22Rv1 (cell line): ENCODE measurements around the gene AJUBA.
"Not testable (repeated sequence)": the region's sequence is repeated elsewhere in the genome, so short reads cannot be mapped to it uniquely, and the experiment has no call there.

Experiments
- H3K27ac ChIP-seq: fragments of 450-650 bp; 2 replicates; pipeline ENCODE4 v1.5.1; 2017
- ZFX ChIP-seq: fragments of 450-650 bp; IDR thresholded peaks from 2 replicates; pipeline ENCODE4 v1.6.1; 2017; ENCODE audit warnings: antibody characterized with exemption, borderline replicate concordance
- TF ChIP-seq, protein P1 (sequence below): fragments of 450-650 bp; IDR thresholded peaks from 2 replicates; pipeline ENCODE4 v1.5.1; 2017; ENCODE audit warnings: mild to moderate bottlenecking

Gene AJUBA

GRCh38 chr14:23015618-23016017, 33.3 kb upstream of the AJUBA start:
- TF ChIP-seq, protein P1, sequence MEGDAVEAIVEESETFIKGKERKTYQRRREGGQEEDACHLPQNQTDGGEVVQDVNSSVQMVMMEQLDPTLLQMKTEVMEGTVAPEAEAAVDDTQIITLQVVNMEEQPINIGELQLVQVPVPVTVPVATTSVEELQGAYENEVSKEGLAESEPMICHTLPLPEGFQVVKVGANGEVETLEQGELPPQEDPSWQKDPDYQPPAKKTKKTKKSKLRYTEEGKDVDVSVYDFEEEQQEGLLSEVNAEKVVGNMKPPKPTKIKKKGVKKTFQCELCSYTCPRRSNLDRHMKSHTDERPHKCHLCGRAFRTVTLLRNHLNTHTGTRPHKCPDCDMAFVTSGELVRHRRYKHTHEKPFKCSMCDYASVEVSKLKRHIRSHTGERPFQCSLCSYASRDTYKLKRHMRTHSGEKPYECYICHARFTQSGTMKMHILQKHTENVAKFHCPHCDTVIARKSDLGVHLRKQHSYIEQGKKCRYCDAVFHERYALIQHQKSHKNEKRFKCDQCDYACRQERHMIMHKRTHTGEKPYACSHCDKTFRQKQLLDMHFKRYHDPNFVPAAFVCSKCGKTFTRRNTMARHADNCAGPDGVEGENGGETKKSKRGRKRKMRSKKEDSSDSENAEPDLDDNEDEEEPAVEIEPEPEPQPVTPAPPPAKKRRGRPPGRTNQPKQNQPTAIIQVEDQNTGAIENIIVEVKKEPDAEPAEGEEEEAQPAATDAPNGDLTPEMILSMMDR, result no peak
- no peak for TF ChIP-seq ZFX
- no peak overlapping the region for H3K27ac ChIP-seq

- not testable (repeated sequence) for H3K27ac ChIP-seq
These were observed 31.4 kb upstream of the AJUBA start for GRCh38 chr14:23013749-23014054.

- no peak for TF ChIP-seq ZFX
- TF ChIP-seq, protein P1, result no peak
- H3K27ac ChIP-seq, result no peak overlapping the region
These were observed 30.9 kb upstream of the AJUBA start for GRCh38 chr14:23013054-23013748.

DNA sequence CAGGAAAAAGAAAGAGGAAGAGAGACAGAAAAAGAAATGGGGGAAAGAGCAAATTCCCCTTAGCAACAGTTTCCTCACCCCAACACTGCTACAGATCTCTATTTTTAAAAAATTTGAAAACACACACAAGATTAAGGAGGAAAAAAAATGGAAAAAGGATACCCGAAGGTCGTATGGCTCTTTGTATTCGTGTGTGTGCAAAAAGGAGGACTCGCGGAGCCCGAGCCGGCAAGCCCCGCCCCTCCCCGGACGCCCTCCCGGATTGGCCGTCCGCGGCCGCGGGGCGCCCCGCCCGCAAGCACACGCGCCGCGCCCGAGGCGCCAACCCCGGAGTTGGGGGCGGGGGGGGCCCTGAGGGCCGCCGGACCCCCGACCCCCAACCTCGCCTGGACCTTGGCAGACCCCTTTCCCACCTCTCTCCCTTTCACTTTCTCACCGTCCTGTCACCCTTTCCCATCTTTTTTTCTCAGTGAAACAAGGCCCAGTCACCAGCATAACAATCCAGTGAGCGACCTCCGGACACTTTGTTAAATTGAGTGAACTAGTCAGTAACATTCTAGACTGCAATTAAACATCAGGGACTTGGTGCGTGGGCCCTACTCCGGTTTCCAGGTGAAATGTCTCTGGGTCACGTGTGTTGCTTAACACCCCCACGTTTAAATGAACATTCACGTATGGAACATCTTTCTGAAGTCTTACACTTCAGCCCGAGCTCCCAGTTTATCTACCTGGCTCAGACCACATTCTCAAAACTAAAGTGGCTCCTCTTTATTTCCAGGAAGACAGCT, 27.8 kb upstream of the AJUBA start, which contains the start of gene C14orf93:
C14orf93 (minus strand) TSS at position 205 of the 788 bp plus-strand sequence. CDS start 11,120 bp downstream, outside the sequence.
- TF ChIP-seq ZFX, result no peak
- TF ChIP-seq, protein P1, result no peak
- H3K27ac ChIP-seq, result peak within 1 kb of the TSS; percentile 98

- TF ChIP-seq, protein P1, result no peak
- no peak for TF ChIP-seq ZFX
- peak overlapping the region; percentile 98 for H3K27ac ChIP-seq
These were observed 27.2 kb upstream of the AJUBA start for GRCh38 chr14:23009483-23009938.

GRCh38 chr14:23008831-23009230, 26.5 kb upstream of the AJUBA start:
- peak overlapping the region; percentile 98 for H3K27ac ChIP-seq
- TF ChIP-seq, protein P1, result no peak
- no peak for TF ChIP-seq ZFX

- peak overlapping the region; percentile 98 for H3K27ac ChIP-seq
- TF ChIP-seq, protein P1, result 0 out of 2 replicates have a peak, but pooled peaks have one; percentile 26
- TF ChIP-seq ZFX, result no peak
These were observed 24.4 kb upstream of the AJUBA start for GRCh38 chr14:23006544-23007419.
